NB4 (cell line): ENCODE data around the gene AGFG1.

ENCODE experiments used
- MYC ChIP-seq: IDR thresholded peaks from 2 replicates; pipeline ENCODE4 v1.6.1; 2011; ENCODE audit warnings: low read depth, low read length
- POLR2A ChIP-seq: IDR thresholded peaks from 2 replicates; pipeline ENCODE4 v1.6.1; 2011; ENCODE audit warnings: mild to moderate bottlenecking; ENCODE audit not compliant: insufficient read length; ENCODE audit errors: extremely low read depth
- TF ChIP-seq, protein P1 (sequence below): IDR thresholded peaks from one replicate; pipeline ENCODE4 v1.5.1; 2012; ENCODE audit warnings: low read depth, low read length

DNA sequence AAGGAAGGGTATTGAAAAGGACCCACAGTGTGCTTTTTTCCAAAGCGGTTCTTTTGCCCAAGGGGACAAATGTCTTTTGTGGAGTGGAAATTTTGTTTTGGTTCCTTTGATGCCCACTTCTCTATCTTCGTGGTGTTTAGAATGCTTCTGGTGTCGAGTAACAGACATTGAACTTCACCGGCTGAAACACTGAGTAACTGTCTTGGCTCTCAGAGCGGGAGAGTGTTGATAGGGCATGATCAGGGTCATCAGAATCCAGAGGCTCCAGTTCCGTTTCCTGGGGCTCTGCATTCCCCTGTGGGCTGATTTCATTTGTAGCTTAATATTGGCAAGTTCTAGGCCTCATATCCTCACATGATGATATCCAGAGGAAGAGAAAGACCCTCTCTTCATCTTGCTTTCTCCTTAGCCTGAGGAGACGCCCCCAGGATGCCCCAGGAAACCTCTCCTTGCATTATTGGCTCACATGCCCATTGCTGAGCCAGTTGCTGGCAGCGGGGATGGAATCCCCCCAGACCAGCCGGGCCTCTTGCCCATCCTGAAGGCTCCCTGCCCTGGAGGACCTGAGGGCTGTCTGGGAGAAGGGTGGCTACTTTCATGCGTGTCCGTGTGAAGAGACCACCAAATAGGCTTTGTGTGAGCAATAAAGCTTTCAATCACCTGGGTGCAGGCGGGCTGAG is 27.9 kb upstream of the AGFG1 start:
- TF ChIP-seq, protein P1, sequence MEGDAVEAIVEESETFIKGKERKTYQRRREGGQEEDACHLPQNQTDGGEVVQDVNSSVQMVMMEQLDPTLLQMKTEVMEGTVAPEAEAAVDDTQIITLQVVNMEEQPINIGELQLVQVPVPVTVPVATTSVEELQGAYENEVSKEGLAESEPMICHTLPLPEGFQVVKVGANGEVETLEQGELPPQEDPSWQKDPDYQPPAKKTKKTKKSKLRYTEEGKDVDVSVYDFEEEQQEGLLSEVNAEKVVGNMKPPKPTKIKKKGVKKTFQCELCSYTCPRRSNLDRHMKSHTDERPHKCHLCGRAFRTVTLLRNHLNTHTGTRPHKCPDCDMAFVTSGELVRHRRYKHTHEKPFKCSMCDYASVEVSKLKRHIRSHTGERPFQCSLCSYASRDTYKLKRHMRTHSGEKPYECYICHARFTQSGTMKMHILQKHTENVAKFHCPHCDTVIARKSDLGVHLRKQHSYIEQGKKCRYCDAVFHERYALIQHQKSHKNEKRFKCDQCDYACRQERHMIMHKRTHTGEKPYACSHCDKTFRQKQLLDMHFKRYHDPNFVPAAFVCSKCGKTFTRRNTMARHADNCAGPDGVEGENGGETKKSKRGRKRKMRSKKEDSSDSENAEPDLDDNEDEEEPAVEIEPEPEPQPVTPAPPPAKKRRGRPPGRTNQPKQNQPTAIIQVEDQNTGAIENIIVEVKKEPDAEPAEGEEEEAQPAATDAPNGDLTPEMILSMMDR = no peak
- TF ChIP-seq POLR2A = no peak
- no peak for TF ChIP-seq MYC
